GM21515 (cell line): ENCODE data around the gene MGME1.

ENCODE experiments used
- ATAC-seq: cut with Tn5 transposase; IDR thresholded peaks from one replicate; pipeline ENCODE4 v1.9.1; 2021; ENCODE audit not compliant: unreplicated experiment

MGME1 gene

GRCh38 chr20:17940224-17940971, 28.4 kb upstream of the MGME1 start:
- ATAC-seq = no peak

- ATAC-seq = no peak
Measured at GRCh38 chr20:17941087-17941825, 27.6 kb upstream of the MGME1 start.

GRCh38 chr20:17941826-17942196, 27.0 kb upstream of the MGME1 start:
- no peak for ATAC-seq

- ATAC-seq = peak; percentile 64
Measured at GRCh38 chr20:17943343-17943742, 25.5 kb upstream of the MGME1 start.

- no peak for ATAC-seq
Measured at GRCh38 chr20:17944854-17945474, 23.9 kb upstream of the MGME1 start.

- no peak for ATAC-seq
Measured at GRCh38 chr20:17946040-17946439, 22.8 kb upstream of the MGME1 start.

- no peak for ATAC-seq
Measured at GRCh38 chr20:17946572-17947473, 22.0 kb upstream of the MGME1 start.

- ATAC-seq = no peak
Measured at GRCh38 chr20:17947474-17947815, 21.4 kb upstream of the MGME1 start.

GRCh38 chr20:17948442-17948841, 20.4 kb upstream of the MGME1 start:
- ATAC-seq = no peak

GRCh38 chr20:17949899-17950298, 18.9 kb upstream of the MGME1 start:
- no peak for ATAC-seq

- no peak for ATAC-seq
Measured at GRCh38 chr20:17950670-17951069, 18.1 kb upstream of the MGME1 start.

- no peak for ATAC-seq
Measured at GRCh38 chr20:17951323-17951722, 17.5 kb upstream of the MGME1 start.

- ATAC-seq = no peak
Measured at GRCh38 chr20:17952692-17953684, 15.8 kb upstream of the MGME1 start.

GRCh38 chr20:17953935-17954334, 14.9 kb upstream of the MGME1 start:
- no peak for ATAC-seq

- ATAC-seq = no peak
Measured at GRCh38 chr20:17955302-17955701, 13.5 kb upstream of the MGME1 start.

- no peak for ATAC-seq
Measured at GRCh38 chr20:17956099-17956685, 12.6 kb upstream of the MGME1 start.

- ATAC-seq = no peak
Measured at GRCh38 chr20:17957505-17958363, 11.1 kb upstream of the MGME1 start.

GRCh38 chr20:17958373-17959256, 10.2 kb upstream of the MGME1 start:
- ATAC-seq = no peak
